NOMO-1 (cell line): ENCODE results near the gene TOX4.
"Not testable (repeated sequence)": the region's sequence is repeated elsewhere in the genome, so short reads cannot be mapped to it uniquely, and the experiment has no call there.

ENCODE experiments used
- DNase-seq, 2 experiments: peaks; one replicate each; lab custom pipeline; 2025; ENCODE audit not compliant: unreplicated experiment in 2 of 2; lab: John Stamatoyannopoulos, UW

TOX4 gene

GRCh38 chr14:21528381-21529348 is 51.7 kb downstream of the TOX4 start:
- peak in 1 of 2 experiments; percentile 39 for DNase-seq

GRCh38 chr14:21529515-21529914 is 52.5 kb downstream of the TOX4 start:
- DNase-seq, result no peak

DNA sequence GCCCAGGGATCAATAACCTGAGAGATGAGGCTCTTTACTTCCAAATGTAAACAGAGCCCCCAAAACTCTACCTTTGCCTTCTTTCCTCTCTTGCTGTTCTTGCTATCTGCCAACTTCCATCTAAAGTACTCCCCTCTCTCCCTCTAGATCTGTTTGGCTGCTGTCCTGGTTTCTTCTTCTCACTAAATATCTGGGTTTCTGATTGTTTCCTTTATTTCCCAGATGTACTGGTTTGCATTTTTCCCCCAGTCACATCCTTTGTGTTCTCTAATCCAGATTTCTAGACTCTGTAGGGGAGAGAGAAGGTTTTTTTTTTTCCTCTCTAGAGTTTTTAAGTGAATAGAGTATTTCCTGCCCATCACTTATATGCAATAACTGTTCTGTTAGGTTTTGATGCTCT is 56.3 kb downstream of the TOX4 start:
- DNase-seq, result no peak

DNA sequence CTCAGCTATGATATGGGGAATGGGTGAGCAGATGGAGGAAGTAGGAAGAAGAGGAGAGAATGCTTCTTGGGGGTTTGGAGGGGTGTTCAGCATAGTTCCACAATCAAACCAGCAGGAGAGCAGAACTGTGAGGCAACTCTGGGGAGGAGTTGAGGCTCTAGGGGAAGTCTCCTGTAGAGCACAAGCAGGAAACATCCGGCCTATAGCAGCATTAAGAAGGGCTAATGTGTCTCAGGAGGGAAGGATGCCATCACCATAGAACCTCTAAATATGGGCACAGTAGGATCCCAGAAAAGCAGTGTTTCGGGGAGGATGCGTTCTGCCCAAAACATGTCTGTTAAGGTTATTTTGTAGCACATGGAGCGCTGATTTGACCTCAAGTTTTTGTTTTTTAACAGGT is 57.6 kb downstream of the TOX4 start:
- DNase-seq, result peak; percentile 19 to 51

GRCh38 chr14:21535545-21536417 is 58.8 kb downstream of the TOX4 start:
- no peak for DNase-seq

GRCh38 chr14:21536418-21537089 is 59.6 kb downstream of the TOX4 start:
- DNase-seq, result no peak

DNA sequence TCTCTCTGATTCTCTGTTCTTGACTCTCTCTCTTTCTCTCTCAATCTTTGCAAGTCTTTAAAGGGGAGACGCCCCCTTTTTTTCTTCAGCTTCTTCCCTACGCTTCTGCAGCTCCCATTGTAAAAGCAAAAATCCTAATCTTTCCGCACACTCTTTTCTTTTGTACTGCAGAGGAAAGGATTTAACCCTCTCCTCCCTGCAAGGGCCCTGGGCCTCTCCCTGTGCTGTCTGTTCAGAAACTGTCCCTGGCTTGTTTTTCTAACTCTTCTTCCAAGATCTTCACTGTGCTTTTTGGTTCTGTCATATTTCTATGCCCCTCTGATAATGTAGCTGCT is 60.1 kb downstream of the TOX4 start:
- no peak for DNase-seq

- DNase-seq, result no peak
Observed at GRCh38 chr14:21539189-21539940, 62.4 kb downstream of the TOX4 start.

GRCh38 chr14:21541413-21542074 is 64.5 kb downstream of the TOX4 start:
- DNase-seq, result no peak

DNA sequence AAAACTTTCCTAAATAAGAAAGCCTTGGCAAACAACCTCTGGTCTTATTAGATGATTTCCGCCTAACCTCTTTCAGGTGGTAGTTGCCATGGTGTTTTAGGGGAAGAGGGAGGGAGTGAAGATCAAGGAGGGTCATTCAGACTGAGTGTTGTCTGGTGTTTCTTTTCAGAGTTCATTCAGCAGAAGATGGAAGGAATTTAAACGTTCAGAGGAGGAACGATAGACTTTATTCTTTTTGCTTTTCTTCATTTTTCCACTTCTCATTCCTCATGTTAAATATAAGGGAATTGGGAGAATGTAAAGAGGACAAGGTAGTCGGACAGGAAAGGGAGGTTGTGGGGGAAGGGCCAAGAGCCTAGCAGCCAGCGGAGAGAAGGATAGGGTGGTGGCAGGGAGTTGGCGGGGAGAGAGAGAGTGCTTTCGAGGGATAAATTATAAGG is 66.5 kb downstream of the TOX4 start:
- DNase-seq, result no peak

DNA sequence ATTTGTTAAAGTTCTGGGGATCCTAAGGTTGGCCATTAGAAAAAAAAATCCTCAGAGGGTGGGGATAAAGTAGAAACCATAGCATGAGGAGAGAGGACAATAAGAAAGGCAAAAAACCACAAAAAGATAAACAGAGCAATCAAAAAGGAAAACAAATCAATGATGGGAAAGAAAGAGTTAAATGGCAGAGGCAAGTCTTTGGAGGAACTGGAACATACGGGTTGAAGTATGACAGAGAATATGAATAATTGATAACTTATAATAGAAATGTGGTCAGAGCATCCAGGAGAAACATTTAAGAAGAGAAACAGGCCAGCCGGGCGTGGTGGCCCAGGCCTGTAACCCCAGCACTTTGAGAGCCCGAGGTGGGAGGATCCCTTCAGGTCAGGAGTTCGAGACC is 67.0 kb downstream of the TOX4 start:
- no peak for DNase-seq

DNA sequence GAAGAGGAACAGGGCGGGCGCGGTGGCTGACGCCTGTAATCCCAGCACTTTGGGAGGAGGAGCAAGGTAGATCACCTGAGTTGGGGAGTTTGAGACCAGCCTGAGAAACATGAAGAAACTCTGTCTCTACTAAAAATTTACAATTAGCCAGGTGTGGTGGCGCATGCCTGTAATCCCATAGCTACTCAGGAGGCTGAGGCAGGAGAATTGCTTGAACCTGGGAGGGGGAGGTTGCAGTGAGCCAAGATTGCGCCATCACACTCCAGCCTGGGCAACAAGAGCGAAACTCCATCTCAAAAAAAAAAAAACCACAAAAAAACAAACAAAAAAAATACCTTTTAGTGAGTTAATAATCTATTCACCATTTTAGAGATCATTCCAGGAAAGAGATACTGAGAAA is 67.6 kb downstream of the TOX4 start:
- DNase-seq, result not testable (repeated sequence)
